Mesenteric fat pad (tissue), 1 donor: ENCODE measurements around the gene TMEM258. TPM values are rescaled to one million over a fixed set of nuclear protein-coding genes. Genes with fewer than 3 reads are reported as not detected.
A peak's percentile ranks its signal among the peaks of the same experiment; 100 is the strongest.

Experiments
- DNase-seq: peaks from one replicate; pipeline ENCODE4 v3.0.0-alpha.2; 2020; ENCODE audit warnings: low spot score
- total RNA-seq: library from RNA; stranded (reverse); fragmentation: NEBNext Ultra II Directional; extraction: Animal tissue kit (Norgen Biotek cat#: 25700); gene quantifications from one replicate; pipeline ENCODE4 v1.2.1, GENCODE V29; 2021
- donor health status: DM: yes; HTN: yes; CAD: no.

The TMEM258 gene
- total RNA-seq, 1 donor from 2014 or later, result 80.8 TPM

DNA sequence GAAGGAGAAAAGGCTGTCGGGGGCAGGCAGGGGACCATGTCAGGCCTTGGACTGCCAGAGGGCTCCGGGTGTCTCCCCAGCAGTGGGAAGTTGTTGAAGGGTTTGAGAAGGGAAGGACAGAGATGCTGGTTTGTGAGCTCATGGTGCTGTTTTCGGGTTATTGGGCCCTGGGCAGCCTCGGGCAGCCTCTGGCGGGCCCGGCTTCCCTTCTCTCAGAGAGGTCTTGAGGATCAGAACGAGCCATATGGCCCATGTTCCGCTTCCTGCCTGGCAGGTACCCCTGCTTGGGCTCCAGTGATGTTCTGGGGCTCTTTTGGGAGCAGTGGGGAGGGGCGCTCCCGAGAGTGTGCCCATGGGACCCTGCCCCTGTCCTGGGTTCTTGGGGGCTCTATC lies 30.2 kb downstream of the TMEM258 start:
- no peak for DNase-seq

DNA sequence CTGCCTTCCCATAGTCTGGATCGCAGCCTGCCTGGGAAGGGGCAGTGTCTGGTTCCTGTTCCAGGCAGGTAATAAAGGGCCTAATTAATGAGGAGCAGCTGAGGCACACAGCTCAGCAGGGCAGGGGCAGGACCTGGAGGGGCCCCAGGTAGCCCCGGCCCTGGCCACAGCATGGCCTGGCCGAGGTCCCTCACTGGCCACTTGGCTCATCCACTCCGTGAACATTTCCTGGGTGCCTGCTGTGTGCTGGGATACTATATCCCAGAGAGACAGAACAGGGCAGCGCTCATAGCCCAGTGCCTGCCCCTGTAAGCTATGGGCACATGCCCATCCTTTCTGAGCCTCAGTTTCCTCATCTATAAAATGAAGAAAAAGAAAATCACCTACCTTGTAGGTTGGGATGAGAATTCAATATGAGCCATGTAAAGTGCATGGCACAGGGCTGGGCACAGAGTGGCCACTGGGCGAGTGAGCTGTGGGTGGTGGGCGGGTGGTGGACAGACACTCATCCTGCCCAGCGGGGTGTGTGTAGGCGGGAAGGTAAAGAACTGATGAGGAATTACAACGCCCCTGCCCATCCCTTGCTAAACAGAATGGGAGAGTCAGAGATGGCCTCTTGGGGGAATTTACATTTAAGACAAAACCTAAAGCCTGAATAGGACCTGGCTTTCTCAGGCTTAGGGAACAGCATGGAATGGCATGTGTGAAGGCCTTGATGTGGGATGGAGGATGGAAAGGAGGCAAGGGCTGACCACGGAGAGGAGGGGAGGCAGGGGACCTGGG lies 30.8 kb downstream of the TMEM258 start:
- no peak for DNase-seq

DNA sequence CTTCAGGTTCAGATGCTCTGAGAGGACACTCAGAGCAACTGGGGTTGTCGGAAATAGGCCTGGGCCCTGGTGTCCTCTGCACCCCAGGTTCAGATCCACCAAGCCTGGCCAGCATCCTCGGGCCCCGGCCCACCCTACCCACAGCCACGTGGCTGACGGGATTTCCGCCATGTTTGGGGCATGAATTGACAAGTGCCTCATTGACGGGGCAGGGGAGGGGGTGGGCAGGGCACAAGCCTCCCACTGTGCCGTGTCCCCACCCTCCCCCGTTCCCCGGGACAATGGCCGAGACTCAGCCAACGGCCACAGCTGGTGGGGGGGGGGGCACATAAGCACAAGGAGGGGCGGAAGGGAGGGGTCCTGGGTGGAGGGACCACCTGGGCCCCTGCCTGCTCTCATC lies 31.5 kb downstream of the TMEM258 start:
- DNase-seq, result no peak

- DNase-seq, result no peak
Measured at GRCh38 chr11:61757213-61757862, 35.1 kb downstream of the TMEM258 start.

DNA sequence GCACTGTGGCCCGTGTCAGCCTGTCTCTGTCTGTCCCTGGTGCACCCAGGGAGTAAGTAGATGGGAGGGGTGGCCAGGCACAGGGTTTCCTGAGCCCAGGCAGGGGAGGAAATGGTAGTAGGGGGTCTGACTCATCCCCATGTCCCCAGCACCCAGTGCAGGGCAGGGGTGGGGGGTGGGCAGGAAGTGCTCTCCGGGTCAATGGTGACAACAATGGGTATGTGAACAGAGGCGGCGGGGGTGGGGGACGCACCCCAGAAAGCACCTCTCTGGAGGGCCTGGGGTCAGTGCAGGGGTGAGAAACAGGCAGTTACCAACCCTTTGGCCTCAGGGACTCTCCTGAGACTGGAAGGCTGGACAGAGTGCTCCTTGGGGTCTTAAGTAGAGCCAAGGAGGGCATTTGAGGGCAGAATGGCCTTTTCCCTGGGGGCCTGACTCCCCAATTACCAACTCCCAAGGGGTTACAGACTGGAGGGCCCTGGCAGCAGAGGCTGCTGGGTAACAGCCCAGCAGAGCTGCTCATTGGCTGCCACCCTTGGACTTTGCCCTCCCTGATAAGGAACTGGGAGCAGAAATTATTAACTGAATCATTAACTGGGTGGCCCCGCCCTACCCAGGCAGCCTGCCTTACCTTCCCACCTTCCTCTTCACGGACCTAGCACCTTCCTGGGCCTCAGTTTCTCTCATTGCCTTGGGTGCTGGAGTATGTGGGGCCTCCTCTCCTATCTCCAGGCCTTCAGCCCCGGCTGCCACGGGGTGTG lies 35.8 kb downstream of the TMEM258 start:
- DNase-seq, result no peak

DNA sequence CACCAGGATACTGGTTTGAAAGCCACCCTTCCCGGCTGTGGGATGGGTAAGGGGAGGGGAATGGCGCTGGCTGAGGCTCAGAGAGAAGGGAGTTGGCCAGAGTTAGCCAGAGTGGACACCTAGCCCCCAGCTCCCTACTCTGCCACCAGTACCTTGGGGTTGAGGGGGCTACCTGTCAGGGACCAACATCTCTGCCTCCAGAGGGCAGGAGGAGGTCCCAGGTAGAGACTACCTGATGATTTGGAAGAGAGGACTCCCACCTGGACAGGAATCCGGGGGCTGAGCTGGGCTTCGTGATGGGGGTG lies 36.3 kb downstream of the TMEM258 start:
- no peak for DNase-seq

- DNase-seq, result no peak
Measured at GRCh38 chr11:61754534-61755482, 37.6 kb downstream of the TMEM258 start.

DNA sequence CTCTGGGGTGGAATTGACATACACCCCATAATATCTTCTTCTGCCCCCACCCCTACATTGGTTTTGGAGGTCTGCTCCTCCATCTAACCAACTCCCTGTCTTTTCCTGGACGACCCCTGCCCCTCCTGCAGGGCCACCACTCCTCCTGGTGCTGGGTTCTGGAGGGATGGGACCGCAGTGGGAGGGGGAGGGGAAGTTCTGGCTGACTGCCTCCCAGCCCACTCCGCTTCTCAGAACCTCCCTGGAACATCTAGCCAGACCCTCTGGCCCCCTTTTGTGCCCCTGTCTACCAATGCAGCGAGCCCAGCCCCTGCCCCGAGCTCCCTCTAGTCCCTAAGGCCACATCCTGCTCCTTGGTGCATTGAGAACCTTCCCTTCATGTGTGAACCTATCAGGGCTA lies 38.7 kb downstream of the TMEM258 start:
- no peak for DNase-seq

- DNase-seq, result no peak
Measured at GRCh38 chr11:61752925-61753521, 39.4 kb downstream of the TMEM258 start.

DNA sequence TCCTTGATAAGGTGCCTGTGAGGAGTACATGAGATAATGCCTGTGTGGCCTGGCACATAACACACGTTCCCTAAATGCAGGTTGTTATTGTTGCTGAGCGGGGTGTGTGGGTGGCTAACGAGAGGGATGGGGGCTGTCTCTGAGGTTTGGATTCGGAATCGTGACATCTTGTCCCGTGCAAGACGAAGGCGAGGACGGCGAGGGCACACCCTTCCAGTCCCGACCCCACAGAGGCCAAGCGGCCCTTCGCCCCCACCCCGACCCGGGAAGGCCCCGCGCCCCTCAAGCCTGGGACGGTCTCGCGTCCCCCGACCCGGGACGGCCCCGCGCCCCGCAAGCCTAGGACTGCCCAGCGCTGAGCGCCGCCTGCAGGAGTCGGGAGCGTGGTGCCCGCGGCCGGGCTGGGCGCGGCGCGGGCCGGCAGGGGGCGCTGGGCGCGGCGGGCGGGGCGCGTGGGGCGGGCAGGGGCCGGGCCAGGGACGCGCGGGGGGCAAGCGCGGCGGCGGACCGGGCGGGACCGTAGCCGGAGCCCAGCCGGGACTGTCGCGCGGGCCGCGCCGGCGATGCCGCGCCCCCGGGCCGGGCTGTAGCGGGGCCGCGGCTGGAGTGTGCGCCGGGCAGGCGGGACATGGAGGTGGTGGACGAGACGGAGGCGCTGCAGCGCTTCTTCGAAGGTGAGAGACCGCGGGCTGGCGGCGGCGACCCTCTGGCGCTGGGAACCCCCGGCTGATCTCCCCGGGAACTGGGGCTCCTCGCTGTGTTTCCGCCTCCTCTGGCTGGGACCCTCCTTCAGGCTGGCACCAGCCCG lies 40.1 kb downstream of the TMEM258 start, which contains the start of gene MYRF:
Gene MYRF (plus strand): TSS at position 520 of the 808 bp plus-strand sequence. CDS start 109 bp downstream, at position 629.
- DNase-seq, result no peak

- no peak for DNase-seq
Measured at GRCh38 chr11:61751384-61751783, 41.0 kb downstream of the TMEM258 start.

DNA sequence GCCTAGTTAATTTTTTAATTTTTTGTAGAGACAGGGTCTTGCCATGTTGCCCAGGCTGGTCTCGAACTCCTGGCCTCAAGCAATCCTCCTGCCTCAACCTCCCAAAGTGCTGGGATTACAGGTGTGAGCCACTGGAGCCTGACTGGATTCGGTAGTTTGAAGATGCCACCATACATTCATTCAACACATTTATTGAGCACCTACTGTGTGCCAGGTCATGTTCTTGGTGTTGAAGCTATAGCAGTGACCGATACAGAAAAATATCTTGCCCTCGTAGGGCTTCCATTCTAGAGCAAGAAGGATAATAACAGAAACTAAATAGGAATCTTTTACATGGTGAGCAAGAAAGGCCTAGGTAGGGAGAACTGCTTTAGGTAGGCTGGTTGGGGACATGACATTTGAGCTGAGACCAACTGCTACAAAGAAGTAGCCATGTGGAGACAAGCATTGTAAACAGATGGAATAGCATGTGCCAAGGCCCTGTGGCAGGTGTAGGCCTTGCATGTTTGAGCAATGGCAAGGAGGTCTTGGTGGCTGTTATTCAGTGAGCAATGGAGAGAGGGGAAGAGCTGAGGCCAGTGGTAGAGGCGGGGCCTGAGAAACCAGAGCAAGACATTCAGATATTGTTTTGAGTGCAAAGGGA lies 41.6 kb downstream of the TMEM258 start:
- DNase-seq, result no peak

GRCh38 chr11:61749591-61750217 lies 42.7 kb downstream of the TMEM258 start:
- no peak for DNase-seq

DNA sequence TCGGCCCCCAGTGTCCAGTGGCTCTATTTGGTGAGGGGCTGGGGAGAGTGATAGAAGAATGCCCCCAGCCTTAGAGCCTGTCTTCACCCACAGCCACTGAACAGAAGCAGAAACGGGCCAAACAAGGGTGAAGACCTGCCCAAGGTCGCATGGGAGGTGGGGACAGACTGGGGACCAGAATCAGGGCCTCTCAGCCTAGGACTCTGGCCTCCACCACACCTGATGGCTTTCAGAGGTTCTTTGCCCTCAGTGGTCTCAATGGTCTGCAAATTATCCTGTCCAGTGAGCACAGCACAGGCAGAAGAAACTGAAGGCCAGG lies 44.5 kb downstream of the TMEM258 start:
- DNase-seq, result no peak

GRCh38 chr11:61747192-61747966 lies 45.0 kb downstream of the TMEM258 start:
- DNase-seq, result peak; percentile 92

GRCh38 chr11:61746442-61747191 lies 45.8 kb downstream of the TMEM258 start:
- DNase-seq, result no peak

GRCh38 chr11:61745781-61746441 lies 46.5 kb downstream of the TMEM258 start:
- no peak for DNase-seq
